HepG2 (cell line): Measurements from ENCODE around the gene ANKRD6. TPM values are rescaled to one million over a fixed set of nuclear protein-coding genes. Genes with fewer than 3 reads are reported as not detected.

ENCODE experiments used
- CC2D1A ChIP-seq: sonication (generic); formaldehyde crosslinking; IDR thresholded peaks from 2 replicates; pipeline ENCODE4 v1.8.1; 2023; ENCODE audit warnings: mild to moderate bottlenecking, missing genetic modification reagents
- ELF3 ChIP-seq: IDR thresholded peaks from 2 replicates; pipeline ENCODE4 v1.6.1; 2016; ENCODE audit warnings: missing genetic modification reagents, missing compliant biosample characterization
- FOXK1 ChIP-seq: sonication (generic); formaldehyde crosslinking; IDR thresholded peaks from 2 replicates; pipeline ENCODE4 v1.4.0; 2020; ENCODE audit warnings: low read depth, missing genetic modification reagents, borderline replicate concordance
- GMEB1 ChIP-seq: sonication (generic); formaldehyde crosslinking; IDR thresholded peaks from 2 replicates; pipeline ENCODE4 v1.5.1; 2020; ENCODE audit warnings: missing genetic modification reagents, mild to moderate bottlenecking, borderline replicate concordance
- KDM3A ChIP-seq: IDR thresholded peaks from 2 replicates; pipeline ENCODE4 v1.6.1; 2018; ENCODE audit warnings: low read depth, missing compliant biosample characterization
- PPARG ChIP-seq: conservative IDR thresholded peaks from 2 replicates; pipeline ENCODE4 v1.6.1; 2016; ENCODE audit warnings: missing biosample characterization, missing genetic modification reagents
- TBX2 ChIP-seq: sonication (generic); formaldehyde crosslinking; IDR thresholded peaks from 2 replicates; pipeline ENCODE4 v1.5.0; 2020; ENCODE audit warnings: missing genetic modification reagents, mild to moderate bottlenecking, borderline replicate concordance
- ZFYVE20 ChIP-seq: sonication (generic); formaldehyde crosslinking; IDR thresholded peaks from 2 replicates; pipeline ENCODE4 v1.8.0; 2023; ENCODE audit warnings: low read depth, mild to moderate bottlenecking, moderate library complexity, missing genetic modification reagents, borderline replicate concordance
- polyA plus RNA-seq, 8 experiments: library from polyadenylated mRNA; depleted of rRNA in 3 of 8; stranded (reverse) in 7 of 8; unstranded in 1 of 8; fragments of >200 nt; fragmentation: Illumina TruSeq in 4 of 8; extraction: Trizol in 4 of 8; gene quantifications; 2 replicates each; pipeline versions ENCODE4 v1.2.1 to v1.2.3, GENCODE V29; 2011 to 2016; ENCODE audit warnings: low read depth in 4 of 8, missing spikeins in 1 of 8, mixed read lengths in 1 of 8; ENCODE audit not compliant: insufficient read depth in 1 of 8
- total RNA-seq, 5 experiments: library from RNA; depleted of rRNA; stranded (reverse); fragments of >200 nt; fragmentation: Illumina TruSeq; extraction: Trizol; gene quantifications; 2 replicates each; pipeline ENCODE4 v1.2.3, GENCODE V29; 2016; ENCODE audit warnings: low read depth in 1 of 5
- TF ChIP-seq, protein P1 (sequence below), 2 experiments: sonication (generic) in 1 of 2; formaldehyde crosslinking in 1 of 2; IDR thresholded peaks; 2 replicates each; pipeline versions ENCODE4 v1.6.1 to v1.9.0; 2014 to 2022; ENCODE audit warnings: antibody characterized with exemption in 1 of 2, borderline replicate concordance in 1 of 2, inconsistent platforms in 1 of 2, low read depth in 1 of 2, missing genetic modification reagents in 1 of 2
- TF ChIP-seq, protein P2 (sequence below): sonication (generic); formaldehyde crosslinking; IDR thresholded peaks from 2 replicates; pipeline ENCODE4 v1.9.0; 2021; ENCODE audit warnings: mild to moderate bottlenecking, missing genetic modification reagents
- TF ChIP-seq, protein P3 (sequence below): sonication (generic); formaldehyde crosslinking; IDR thresholded peaks from 2 replicates; pipeline ENCODE4 v1.4.0; 2020; ENCODE audit warnings: missing genetic modification reagents; ENCODE audit errors: not compliant biosample characterization

The ANKRD6 gene
- total and polyA plus RNA-seq, 2 of the 13 experiments (the other 11 are each of a cell fraction or from before 2014, with no cell fraction given) = 0.18 to 0.36 TPM

GRCh38 chr6:89638320-89639195 is 205.6 kb downstream of the ANKRD6 start, which contains the start of gene LYRM2 (continued):
- TF ChIP-seq, protein P1, sequence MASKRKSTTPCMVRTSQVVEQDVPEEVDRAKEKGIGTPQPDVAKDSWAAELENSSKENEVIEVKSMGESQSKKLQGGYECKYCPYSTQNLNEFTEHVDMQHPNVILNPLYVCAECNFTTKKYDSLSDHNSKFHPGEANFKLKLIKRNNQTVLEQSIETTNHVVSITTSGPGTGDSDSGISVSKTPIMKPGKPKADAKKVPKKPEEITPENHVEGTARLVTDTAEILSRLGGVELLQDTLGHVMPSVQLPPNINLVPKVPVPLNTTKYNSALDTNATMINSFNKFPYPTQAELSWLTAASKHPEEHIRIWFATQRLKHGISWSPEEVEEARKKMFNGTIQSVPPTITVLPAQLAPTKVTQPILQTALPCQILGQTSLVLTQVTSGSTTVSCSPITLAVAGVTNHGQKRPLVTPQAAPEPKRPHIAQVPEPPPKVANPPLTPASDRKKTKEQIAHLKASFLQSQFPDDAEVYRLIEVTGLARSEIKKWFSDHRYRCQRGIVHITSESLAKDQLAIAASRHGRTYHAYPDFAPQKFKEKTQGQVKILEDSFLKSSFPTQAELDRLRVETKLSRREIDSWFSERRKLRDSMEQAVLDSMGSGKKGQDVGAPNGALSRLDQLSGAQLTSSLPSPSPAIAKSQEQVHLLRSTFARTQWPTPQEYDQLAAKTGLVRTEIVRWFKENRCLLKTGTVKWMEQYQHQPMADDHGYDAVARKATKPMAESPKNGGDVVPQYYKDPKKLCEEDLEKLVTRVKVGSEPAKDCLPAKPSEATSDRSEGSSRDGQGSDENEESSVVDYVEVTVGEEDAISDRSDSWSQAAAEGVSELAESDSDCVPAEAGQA (IDR thresholded peaks at IDR 0.05; ENCODE audit: low read depth) = no peak
- TF ChIP-seq, protein P1 (CRISPR knock-in tag; IDR thresholded peaks at IDR 0.05; ENCODE audit: borderline replicate concordance) = 0 out of 2 replicates have a peak, but pooled peaks have one; percentile 54
- TF ChIP-seq FOXK1 (CRISPR knock-in tag) (peak; percentile 62), TBX2 (CRISPR knock-in tag) (peak; percentile 65; the same call in 1 of the 2 replicates), KDM3A (CRISPR knock-in tag) (peak; percentile 57; the same call in 1 of the 2 replicates), CC2D1A (CRISPR knock-in tag) (no peak), PPARG (CRISPR knock-in tag) (no peak), ZFYVE20 (no peak), ELF3 (CRISPR knock-in tag) (peak; percentile 26; the same call in 1 of the 2 replicates), GMEB1 (peak; percentile 64; the same call in 1 of the 2 replicates)
- TF ChIP-seq, protein P2, sequence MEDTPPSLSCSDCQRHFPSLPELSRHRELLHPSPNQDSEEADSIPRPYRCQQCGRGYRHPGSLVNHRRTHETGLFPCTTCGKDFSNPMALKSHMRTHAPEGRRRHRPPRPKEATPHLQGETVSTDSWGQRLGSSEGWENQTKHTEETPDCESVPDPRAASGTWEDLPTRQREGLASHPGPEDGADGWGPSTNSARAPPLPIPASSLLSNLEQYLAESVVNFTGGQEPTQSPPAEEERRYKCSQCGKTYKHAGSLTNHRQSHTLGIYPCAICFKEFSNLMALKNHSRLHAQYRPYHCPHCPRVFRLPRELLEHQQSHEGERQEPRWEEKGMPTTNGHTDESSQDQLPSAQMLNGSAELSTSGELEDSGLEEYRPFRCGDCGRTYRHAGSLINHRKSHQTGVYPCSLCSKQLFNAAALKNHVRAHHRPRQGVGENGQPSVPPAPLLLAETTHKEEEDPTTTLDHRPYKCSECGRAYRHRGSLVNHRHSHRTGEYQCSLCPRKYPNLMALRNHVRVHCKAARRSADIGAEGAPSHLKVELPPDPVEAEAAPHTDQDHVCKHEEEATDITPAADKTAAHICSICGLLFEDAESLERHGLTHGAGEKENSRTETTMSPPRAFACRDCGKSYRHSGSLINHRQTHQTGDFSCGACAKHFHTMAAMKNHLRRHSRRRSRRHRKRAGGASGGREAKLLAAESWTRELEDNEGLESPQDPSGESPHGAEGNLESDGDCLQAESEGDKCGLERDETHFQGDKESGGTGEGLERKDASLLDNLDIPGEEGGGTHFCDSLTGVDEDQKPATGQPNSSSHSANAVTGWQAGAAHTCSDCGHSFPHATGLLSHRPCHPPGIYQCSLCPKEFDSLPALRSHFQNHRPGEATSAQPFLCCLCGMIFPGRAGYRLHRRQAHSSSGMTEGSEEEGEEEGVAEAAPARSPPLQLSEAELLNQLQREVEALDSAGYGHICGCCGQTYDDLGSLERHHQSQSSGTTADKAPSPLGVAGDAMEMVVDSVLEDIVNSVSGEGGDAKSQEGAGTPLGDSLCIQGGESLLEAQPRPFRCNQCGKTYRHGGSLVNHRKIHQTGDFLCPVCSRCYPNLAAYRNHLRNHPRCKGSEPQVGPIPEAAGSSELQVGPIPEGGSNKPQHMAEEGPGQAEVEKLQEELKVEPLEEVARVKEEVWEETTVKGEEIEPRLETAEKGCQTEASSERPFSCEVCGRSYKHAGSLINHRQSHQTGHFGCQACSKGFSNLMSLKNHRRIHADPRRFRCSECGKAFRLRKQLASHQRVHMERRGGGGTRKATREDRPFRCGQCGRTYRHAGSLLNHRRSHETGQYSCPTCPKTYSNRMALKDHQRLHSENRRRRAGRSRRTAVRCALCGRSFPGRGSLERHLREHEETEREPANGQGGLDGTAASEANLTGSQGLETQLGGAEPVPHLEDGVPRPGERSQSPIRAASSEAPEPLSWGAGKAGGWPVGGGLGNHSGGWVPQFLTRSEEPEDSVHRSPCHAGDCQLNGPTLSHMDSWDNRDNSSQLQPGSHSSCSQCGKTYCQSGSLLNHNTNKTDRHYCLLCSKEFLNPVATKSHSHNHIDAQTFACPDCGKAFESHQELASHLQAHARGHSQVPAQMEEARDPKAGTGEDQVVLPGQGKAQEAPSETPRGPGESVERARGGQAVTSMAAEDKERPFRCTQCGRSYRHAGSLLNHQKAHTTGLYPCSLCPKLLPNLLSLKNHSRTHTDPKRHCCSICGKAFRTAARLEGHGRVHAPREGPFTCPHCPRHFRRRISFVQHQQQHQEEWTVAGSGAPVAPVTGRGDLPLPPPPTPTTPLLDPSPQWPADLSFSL (CRISPR knock-in tag) = no peak
- TF ChIP-seq, protein P3, sequence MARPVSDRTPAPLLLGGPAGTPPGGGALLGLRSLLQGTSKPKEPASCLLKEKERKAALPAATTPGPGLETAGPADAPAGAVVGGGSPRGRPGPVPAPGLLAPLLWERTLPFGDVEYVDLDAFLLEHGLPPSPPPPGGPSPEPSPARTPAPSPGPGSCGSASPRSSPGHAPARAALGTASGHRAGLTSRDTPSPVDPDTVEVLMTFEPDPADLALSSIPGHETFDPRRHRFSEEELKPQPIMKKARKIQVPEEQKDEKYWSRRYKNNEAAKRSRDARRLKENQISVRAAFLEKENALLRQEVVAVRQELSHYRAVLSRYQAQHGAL (CRISPR knock-in tag) = peak; percentile 77
